Inflammatory macrophage treated with lipopolysaccharide for 1 hour (primary cell): ENCODE data around the gene LMTK3.
A peak's percentile ranks its signal among the peaks of the same experiment; 100 is the strongest.

Experiments
- DNase-seq, 2 donors: peaks; one replicate each; pipeline ENCODE4 v3.0.0-alpha.2; 2020 to 2022

Gene LMTK3, protein sequence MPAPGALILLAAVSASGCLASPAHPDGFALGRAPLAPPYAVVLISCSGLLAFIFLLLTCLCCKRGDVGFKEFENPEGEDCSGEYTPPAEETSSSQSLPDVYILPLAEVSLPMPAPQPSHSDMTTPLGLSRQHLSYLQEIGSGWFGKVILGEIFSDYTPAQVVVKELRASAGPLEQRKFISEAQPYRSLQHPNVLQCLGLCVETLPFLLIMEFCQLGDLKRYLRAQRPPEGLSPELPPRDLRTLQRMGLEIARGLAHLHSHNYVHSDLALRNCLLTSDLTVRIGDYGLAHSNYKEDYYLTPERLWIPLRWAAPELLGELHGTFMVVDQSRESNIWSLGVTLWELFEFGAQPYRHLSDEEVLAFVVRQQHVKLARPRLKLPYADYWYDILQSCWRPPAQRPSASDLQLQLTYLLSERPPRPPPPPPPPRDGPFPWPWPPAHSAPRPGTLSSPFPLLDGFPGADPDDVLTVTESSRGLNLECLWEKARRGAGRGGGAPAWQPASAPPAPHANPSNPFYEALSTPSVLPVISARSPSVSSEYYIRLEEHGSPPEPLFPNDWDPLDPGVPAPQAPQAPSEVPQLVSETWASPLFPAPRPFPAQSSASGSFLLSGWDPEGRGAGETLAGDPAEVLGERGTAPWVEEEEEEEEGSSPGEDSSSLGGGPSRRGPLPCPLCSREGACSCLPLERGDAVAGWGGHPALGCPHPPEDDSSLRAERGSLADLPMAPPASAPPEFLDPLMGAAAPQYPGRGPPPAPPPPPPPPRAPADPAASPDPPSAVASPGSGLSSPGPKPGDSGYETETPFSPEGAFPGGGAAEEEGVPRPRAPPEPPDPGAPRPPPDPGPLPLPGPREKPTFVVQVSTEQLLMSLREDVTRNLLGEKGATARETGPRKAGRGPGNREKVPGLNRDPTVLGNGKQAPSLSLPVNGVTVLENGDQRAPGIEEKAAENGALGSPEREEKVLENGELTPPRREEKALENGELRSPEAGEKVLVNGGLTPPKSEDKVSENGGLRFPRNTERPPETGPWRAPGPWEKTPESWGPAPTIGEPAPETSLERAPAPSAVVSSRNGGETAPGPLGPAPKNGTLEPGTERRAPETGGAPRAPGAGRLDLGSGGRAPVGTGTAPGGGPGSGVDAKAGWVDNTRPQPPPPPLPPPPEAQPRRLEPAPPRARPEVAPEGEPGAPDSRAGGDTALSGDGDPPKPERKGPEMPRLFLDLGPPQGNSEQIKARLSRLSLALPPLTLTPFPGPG (N-terminal part only)

DNA sequence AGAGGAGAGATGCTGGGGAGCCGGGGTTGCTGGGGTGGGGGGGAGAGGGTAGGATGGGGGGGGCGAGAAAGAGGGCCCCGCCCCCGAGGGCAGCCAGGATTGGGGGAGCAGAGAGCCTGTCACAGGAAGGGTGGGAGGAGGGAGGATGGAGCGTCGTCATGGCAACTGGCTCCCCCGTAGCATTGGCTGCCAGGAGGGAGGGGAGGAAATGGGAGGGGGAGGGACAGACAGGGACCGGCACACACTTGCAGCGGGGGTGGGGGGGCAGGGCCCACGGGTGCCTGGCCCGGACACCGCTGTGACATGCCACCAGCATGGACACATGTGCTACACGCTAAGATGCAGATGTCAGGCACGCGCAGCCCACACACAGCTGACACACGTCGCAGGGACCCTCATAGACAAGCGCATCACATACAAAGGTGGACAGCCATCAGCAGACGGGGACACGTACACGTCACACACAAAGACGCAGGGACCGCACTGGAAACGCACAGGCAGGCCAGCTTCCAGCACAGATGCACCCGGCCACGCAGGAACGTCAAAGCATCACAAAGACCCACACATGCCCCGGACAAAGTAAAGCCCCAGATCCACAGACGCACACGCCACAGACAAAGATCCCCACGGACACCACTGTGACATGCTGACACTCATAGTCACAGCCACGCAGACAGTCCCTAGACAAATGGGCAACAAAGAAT, at the start of gene LMTK3:
LMTK3 (minus strand) TSS at position 36 of the 704 bp plus-strand sequence. CDS start 259 bp downstream, outside the sequence.
- no peak for DNase-seq

DNA sequence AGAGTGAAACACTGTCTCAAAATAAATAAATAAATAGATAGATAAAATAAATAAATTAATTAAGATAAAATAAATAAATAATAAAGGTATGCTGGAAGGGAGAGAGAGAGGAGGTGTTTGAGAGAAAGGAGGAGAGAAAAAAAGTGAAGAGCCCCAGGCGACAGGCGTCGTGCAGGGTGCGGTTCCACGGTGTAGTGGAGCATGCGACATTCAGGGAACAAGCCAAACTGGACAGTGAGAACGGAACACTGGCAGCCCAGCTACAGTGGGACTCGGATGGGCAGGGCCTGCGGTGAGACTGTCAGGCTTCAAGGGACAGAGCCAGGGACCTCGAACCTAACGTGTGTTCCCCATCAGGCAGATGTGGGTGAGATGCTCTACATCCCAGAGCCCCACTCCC, 49.8 kb upstream of the LMTK3 start:
- no peak for DNase-seq

DNA sequence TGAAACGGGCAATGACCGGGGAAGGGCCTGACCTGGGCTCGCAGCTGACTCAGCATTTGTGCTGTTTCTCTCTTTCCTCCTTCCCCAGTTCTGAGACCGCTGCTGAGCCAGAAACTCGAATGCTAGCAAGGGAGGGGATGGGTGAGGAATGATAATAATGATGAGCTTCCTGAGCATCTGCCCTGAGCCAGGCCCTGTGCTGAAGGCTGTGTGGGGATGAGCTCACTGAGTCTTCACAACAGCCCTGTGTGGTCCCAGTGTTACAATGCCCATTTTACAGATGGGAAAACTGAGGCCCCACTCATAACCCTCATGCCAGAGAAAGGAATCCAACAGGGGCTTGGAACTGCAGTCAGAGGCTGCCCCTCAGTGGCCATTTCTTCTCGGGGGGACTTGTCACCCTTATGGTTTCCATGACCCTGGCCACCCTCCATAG, 48.5 kb upstream of the LMTK3 start:
- no peak for DNase-seq

DNA sequence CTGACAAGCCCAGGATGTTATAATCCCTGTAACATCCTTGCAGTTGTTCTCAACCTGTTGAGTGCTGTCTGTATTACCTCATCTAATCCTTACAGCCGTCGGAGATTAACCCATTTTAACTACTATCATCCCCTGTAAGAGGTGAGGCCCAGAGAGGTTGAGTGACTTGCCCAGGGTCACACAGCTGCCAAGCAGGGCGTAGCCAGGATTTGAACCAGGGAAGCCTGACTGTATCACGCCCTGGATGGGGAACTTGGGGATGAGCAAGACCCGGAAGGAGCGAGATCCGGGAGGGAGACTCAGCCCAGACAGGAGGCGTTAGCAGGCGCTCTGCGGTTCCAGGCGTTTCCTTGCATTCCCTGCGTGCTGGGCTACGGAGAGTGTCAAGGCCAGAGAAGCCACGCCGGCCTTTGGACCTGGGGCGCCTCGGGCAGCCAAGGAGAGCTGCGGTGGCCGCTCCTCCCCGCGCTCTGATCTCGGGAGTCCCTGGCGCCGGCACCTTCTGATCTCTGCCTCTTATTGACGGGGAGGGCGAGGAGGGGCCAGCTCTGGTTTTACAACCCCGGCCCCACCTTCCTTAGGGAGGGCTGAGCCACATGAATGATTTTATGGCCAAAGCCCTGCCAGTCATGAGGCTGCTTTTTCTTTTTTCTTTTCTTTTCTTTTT, 46.5 kb upstream of the LMTK3 start:
- DNase-seq, result peak; percentile 58 to 65

DNA sequence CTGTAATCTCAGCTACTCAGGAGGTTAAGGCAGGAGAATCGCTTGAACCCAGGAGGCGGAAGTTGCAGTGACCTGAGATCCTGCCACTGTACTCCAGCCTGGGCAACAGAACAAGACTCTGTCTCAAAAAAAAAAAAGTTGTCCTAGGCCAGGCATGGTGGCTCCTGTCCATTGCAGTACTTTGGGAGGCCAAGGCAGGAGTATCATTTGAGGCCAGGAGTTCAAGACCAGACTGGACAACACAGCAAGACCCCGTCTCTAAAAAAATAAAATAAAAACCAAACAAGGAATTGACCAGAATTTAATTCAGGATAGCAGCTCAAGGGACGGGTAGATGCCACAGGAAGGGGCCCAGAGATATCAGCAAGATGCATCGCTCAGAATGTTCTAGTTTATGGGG, 45.2 kb upstream of the LMTK3 start:
- no peak for DNase-seq

DNA sequence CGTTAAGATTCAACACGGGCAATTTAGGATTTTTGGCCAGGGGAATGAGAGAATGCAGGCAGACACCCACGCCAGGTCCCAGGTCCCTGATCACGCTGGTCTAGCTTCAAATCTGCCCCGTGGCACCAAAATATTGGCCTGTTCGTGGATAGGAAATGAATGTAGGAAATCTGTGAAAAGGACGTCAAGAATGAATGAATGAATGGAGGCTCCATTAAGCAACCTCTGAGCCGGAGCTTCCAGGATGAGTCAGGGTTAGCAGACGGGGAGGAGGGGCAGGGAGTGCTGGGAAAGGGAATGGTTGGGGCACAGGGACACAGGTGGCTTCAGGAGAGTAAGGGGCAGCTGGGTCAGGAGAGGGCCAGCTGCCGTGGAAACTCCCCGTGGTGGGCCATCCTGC, 44.5 kb upstream of the LMTK3 start:
- no peak for DNase-seq

DNA sequence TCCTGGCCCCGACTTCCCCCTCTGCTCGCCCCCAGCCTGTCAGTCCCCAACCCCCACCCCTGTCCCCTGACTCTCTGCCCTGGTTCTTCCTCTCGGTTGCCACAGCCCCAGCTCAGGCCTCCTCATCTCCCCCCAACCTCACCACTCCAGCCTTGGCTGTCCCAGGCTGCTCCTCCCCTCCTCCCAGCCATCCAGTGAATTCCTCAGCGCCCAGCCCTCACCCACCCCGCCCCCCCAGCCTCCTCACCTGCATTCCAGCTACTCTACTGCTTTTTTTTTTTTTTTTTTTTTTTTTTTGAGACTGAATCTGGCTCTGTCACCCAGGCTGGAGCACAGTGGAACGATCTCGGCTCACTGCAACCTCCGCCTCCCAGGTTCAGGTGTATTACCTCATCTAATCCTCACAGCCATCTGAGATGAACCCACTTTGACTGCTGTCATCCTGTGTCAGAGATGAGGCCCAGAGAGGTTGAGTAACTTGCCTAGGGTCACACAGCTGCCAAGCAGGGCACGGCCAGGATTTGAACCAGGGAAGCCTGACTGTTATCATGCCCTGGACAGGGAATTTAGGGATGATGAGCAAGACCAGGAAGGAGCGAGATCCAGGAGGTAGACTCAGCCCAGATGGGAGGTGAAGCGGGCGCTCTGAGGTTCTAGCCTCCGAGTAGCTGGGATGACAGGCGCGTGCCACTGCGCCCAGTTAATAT, 42.9 kb upstream of the LMTK3 start:
- no peak for DNase-seq

DNA sequence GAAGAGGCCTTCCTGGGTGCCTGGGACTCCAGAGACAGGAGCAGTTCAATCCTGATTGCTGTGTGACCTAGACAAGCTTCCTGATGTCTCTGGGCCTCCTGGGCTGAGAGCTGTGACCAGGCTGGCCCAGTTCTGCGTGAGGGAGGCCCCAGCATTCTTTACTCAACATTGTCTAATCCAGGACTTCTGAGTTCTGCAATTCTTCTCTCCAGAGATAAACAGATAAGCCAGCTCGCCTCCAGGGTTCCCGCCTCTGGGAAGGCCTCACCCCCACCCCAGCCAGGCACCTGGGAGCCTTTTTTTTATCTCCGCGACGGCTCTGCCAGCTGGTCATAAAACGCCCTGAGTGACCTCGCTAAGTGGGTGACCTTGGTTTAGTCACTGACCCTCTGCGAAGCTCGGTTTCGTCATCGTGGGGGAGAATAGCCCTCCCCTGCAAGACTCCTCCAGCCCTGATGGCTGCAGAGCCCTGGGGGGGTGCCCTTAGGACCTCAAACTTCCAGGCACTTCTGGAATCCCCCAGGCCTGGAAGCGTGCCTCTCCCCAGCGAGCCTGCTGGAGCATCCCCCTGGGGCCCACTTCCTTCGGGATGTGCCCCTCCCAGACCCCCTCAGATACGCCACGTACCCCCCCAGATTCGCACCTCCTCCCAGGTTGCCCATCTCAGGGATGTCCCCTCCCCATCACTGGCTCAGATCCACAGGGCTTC, 42.2 kb upstream of the LMTK3 start:
- peak in 1 of 2 donors; percentile 28 for DNase-seq

DNA sequence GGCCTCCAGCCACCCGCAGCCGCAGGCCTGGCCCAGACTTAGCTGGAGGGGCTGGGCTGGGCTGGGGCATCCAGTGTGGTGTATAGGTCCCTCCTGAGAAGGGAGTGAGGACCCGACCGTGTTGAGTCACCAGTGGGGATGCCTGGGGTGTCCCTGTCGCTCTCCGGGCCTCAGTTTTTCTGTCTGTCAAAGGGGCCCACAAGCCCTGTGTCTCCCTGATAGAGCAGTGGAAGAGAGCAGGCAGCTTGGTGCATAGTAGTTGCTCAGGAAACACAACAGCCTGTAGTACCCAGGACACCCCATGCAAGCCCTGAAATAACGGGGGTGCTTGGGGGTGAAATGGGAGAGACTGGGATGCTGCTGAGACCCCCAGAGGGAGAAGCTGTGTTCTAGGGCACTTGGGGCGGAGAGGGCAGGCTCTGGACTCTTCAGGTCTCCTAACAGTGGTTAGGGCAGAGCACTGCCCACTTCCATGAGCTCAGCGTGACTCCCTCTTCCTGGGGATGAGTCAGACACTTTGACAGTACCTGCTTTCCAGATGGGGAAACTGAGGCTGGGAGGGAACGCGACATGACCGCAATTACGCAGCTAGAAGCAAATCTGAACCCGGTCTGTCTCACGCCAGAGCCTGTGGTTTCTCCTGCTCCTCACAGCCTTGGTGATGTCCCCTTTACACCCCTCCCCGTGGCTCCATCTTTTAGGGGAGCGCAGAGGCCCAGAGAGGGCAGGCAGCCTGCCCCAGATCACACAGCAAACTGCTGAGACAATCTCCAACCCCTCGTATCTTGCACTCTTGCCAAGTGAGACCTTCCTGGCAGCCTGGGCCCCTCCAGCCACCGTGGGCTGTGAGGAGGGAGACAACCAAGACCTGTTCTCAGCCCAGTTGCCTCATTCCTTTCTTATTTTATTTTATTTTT, 41.0 kb upstream of the LMTK3 start:
- no peak for DNase-seq

DNA sequence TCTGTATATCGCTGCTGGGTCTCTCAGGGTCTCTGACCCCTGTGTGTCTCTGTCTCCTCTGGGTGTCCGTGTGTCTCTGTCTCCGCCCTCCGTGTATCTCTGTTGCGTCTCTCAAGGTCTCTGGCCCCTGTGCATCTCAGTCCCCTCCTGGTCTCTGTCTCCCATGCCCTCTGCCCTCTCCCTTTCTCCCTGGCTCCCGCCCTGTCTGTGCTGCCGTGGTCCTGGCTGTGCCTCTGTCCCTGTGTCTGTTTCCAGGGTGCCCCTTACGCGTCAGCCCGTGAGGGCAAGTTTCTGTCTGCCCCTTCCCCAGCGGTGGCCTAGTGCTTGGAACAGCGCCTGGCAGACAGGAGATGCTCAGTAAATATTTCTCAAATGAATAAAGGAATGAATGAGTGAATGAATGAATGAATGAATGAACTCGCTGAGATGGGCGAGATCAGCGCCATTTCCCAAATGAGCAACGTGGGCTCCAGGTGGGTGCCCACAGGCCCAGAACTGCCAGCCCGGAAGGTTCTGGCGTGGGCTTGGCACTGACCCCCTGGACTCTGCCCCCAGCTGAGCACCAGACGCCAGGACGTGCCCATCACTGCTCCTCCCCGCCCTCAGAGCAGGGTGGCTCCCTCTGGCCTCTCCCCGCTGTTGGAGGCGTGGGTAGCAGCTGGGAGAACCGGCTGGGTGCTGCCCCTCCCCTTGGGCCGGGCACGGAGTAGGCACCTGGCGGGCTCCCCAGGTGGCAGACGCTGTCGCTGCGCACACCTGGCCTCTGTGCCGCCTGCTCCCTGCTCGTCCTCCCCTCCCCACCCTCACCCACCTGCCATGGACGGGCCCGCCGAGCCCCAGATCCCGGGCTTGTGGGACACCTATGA, 40.0 kb upstream of the LMTK3 start, which contains the start of gene SULT2B1:
SULT2B1 (plus strand) TSS at position 736 of the 866 bp plus-strand sequence; CDS start at position 817, 81 bp downstream.
- no peak for DNase-seq

DNA sequence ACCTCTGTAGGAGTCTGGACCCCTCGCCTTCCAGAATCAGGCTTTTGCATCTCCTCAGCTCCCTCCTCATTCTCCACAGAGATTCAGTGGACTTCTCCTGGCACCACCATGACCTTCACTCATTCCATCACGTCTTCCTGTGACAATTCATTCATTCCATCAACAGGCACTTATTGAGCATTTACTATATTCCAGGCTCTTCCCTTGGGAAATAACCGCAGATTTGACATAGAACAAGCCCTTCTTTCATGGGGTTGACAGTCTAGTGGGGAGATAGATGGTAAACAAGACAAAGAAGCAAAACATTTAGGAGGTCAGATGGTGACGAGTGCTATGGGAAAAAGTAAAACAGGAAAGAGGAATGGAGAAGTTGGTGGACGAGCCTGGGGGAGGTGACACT, 37.7 kb upstream of the LMTK3 start:
- no peak for DNase-seq

DNA sequence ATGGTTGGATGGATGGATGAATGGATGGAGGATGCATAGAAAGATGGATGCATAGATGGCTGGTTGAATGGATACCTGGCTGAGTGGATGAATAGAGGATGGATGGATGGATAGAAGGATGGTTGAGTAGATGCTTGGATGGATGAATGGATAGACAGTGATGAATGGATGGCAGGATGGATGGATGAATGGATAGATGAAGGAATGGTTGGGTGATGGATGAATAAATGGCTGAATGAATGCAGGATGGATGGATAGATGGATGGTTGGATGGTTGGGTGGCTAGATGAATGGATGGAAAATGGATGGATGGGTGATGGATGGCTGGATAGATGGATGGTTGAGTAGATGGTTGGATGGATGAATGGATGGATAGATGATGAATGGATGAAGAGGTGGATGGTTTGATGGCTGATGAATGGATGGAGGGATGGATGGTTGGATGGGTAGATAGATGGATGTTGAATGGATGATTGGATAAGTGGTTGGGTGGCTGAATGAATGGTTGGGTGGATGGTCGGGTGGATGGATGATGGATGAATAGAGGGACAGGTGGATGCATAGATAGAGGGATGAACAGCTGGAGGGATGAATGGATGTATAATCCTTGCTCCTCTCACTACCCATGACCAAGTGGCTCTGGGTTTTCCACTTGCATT, 36.7 kb upstream of the LMTK3 start:
- DNase-seq, result no peak

DNA sequence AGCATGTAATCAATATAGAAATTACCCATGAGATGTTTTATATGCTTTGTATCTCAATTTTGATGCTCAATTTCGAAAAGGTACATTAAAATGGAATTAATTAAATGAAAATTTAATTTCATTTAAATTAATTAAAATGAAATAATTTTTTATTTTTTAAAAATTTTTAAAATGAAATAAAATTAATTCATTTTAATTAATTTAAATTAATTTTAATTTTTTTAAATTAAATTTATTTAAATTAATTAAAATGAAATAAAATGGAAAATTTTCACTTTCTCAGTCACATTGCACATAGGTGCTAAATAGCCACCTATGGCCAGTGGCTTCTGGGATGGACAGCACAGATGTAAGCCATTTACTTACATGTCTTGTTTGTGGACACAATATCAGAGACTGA, 36.1 kb upstream of the LMTK3 start:
- DNase-seq, result no peak

DNA sequence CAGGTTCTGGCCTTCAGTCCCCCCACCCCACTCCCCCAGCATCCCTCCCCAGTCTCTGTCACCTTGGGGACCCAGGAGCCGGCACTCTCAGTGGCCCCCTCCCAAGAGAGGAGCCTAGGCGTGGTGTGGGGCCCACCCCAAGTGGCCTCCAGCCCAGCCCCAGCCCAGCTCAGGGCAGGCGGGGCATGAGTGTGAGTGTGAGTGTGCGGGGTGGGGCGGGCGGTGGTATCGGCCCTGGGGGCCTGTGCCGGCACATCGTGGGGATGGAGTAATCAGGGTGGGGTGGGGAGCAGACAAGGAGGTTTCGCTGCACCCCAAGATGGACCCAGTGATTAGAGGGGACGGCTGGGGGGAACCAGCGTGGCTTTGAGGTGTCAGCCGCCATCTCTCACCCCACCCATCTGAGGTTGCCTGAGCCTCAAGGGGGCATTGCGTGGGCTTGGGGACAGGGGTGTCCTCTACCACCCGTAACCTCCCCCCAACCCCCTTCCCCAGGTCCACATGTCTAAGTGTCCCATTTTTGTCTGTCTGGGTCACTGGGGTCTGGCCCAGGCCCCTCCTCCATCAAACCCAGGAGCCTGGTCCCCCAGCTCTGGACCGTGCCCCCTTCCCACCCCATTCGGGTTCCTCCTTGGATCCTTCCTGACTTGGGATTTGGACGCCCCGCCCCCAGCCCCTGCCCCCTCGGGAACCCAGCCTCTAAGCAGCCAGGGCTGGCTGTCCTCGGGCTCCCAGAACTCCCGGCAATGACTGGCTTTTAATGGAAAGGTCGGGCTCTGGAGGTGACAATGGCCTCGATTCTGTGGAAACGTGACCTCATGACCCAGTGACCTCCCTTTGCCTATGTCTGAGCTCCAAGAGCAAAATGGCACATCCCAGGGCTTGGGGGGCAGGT, 33.5 kb upstream of the LMTK3 start:
- DNase-seq, result no peak

DNA sequence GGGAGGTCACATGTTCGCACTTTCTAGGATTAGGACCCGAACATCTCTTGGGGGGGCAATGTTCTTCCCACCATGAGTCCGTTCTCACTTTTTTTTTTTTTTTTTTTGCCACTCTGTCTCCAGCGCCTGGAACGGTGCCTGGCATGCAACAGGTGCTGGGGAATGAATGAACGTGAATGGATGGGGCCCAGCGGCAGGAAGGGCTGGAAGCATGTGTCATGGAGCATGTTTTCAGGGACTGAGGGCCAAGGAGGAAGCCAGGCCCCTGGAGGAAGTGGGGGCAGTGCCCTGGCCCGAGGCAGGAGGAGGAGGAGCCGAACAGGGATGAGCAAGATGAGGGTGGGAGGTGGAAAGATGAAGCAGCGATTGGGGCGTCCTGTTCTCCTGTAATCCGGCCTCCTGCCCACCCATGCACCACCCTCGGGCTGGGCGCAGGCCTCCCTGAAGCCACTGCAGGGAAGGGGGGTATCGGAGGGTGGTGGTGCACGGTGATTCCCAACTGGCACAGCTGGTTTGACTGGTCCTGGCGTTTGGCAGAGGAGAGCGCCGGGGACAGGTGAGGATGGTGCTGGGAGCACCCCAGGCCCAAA, 31.6 kb upstream of the LMTK3 start:
- peak; percentile 57 to 65 for DNase-seq

DNA sequence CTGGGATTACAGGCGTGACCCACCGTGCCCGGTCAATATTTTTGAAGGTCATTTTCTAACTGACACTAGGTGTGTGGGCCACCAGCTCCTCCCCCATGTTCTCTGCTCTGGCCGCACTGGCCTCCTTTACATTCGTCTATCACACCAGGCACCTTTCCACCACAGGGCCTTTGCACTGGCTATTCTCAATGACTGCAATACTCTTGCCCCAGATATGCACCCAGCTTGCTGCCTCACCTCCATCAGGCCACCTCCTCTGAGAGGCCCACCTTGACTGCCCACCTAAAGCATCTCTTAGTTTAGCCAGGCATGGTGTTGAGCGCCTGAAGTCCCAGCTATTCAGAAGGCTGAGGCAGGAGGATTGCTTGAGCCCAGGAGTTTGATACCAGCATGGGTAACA, 30.2 kb upstream of the LMTK3 start:
- no peak for DNase-seq
